GM12891 (cell line): ENCODE results near the gene GRIK4.

Source experiments
- PAX5 ChIP-seq: IDR thresholded peaks from 2 replicates; pipeline ENCODE4 v1.6.1; 2011; ENCODE audit warnings: low read length, moderate library complexity, mild to moderate bottlenecking; ENCODE audit not compliant: insufficient read depth, severe bottlenecking
- POLR2A ChIP-seq: IDR thresholded peaks from 2 replicates; pipeline ENCODE4 v1.6.1; 2011; ENCODE audit warnings: low read depth, low read length, control low read depth
- POLR2AphosphoS5 ChIP-seq: IDR thresholded peaks from 2 replicates; pipeline ENCODE4 v1.6.1; 2011; ENCODE audit warnings: low read depth, low read length, control low read depth
- POU2F2 ChIP-seq: IDR thresholded peaks from 2 replicates; pipeline ENCODE4 v1.6.1; 2011; ENCODE audit warnings: low read depth, mild to moderate bottlenecking, control low read depth, low read length, moderate library complexity
- SPI1 ChIP-seq: IDR thresholded peaks from 2 replicates; pipeline ENCODE4 v1.6.1; 2011; ENCODE audit warnings: low read depth, low read length, control low read depth
- TAF1 ChIP-seq: IDR thresholded peaks from 2 replicates; pipeline ENCODE4 v1.6.1; 2011; ENCODE audit warnings: low read depth, low read length, control low read depth

- TF ChIP-seq POLR2AphosphoS5 (no peak), POLR2A (no peak), POU2F2 (no peak), TAF1 (no peak), SPI1 (no peak), PAX5 (no peak)
Observed at GRCh38 chr11:120973501-120973900, 462.0 kb downstream of the GRIK4 start.
